ENCODE measurements around the gene INPP4A. TPM values are rescaled to one million over a fixed set of nuclear protein-coding genes. Genes with fewer than 3 reads are reported as not detected.
A peak's percentile ranks its signal among the peaks of the same experiment; 100 is the strongest.

INPP4A gene
- total and polyA plus RNA-seq, 9 of the 15 experiments (the other 6 are each of a cell fraction or from before 2014, with no cell fraction given) = 1.8 to 15.7 (median 8.3) TPM

GRCh38 chr2:98608116-98608961, 163.7 kb downstream of the INPP4A start, which contains the start of the genes COA5 and UNC50 (continued):
- TF ChIP-seq ELK3 (CRISPR knock-in tag; IDR thresholded peaks at IDR 0.05) (no peak), SOX6 (IDR thresholded peaks at IDR 0.05) (peak; percentile 39; the same call in 1 of the 2 replicates), USF1 (CRISPR knock-in tag; IDR thresholded peaks at IDR 0.05) (peak; percentile 41; the same call in 1 of the 2 replicates), HMGXB4 (CRISPR knock-in tag; IDR thresholded peaks at IDR 0.05) (0 out of 2 replicates have a peak, but pooled peaks have one; percentile 58), KDM2B (CRISPR knock-in tag; IDR thresholded peaks at IDR 0.05) (peak; percentile 4; the same call in 1 of the 2 replicates), ZNF280B (CRISPR knock-in tag; IDR thresholded peaks at IDR 0.05) (no peak), TEAD4 (IDR thresholded peaks at IDR 0.05; ENCODE audit: low read length) (no peak; the same call in 1 of the 2 replicates), TEAD4 (CRISPR knock-in tag; IDR thresholded peaks at IDR 0.05; ENCODE audit: borderline replicate concordance) (no peak), ARHGAP35 (IDR thresholded peaks at IDR 0.05; ENCODE audit: partially characterized antibody) (no peak), POLR2AphosphoS5 (IDR thresholded peaks at IDR 0.05; ENCODE audit: control insufficient read depth, insufficient read depth, low read depth, low read length) (peak; percentile 94), ZNF232 (CRISPR knock-in tag; IDR thresholded peaks at IDR 0.05) (0 out of 2 replicates have a peak, but pooled peaks have one; percentile 38), TARDBP (IDR thresholded peaks at IDR 0.05) (0 out of 2 replicates have a peak, but pooled peaks have one; percentile 19), POLR2B (IDR thresholded peaks at IDR 0.05; ENCODE audit: low read depth, partially characterized antibody) (peak; percentile 89), TCF7 (IDR thresholded peaks at IDR 0.05; ENCODE audit: borderline replicate concordance) (0 out of 2 replicates have a peak, but pooled peaks have one; percentile 33), SIN3A (IDR thresholded peaks at IDR 0.05; ENCODE audit: borderline replicate concordance in 2 of 2, control insufficient read depth in 1 of 2, low read depth in 2 of 2, low read length in 2 of 2) (peak; percentile 41 to 58; a peak in 3 of 4 replicates), ZBTB12 (CRISPR knock-in tag; IDR thresholded peaks at IDR 0.05) (peak; percentile 68; the same call in 1 of the 2 replicates), CGGBP1 (CRISPR knock-in tag; IDR thresholded peaks at IDR 0.05) (0 out of 2 replicates have a peak, but pooled peaks have one; percentile 4)
